ENCODE measurements around the gene VWA2.

The VWA2 gene

GRCh38 chr10:114294549-114294948 is 55.5 kb downstream of the VWA2 start:
- Histone ChIP-seq H3K4me3 (ENCODE audit: low read depth, low read length) (no peak overlapping the region), H3K27ac (no peak overlapping the region), H3K27me3 (ENCODE audit: control insufficient read depth, insufficient read depth, low read length) (no peaks in the 10 kb centered on the region), H3K36me3 (ENCODE audit: control insufficient read depth, insufficient read depth, low read length) (peaks cover 5% of the 10 kb centered on the region), H3K4me2 (ENCODE audit: low read length) (no peak overlapping the region), H3K9me3 (ENCODE audit: control insufficient read depth, low read length) (no peaks in the 10 kb centered on the region), H3K9ac (no peak overlapping the region), H3K4me1 (no peaks in the 10 kb centered on the region), H2AFZ (no peak overlapping the region), H3K79me2 (no peaks in the 10 kb centered on the region)
- TF ChIP-seq CTCF (IDR thresholded peaks at IDR 0.05), result no peak

GRCh38 chr10:114295393-114295792 is 56.3 kb downstream of the VWA2 start:
- Histone ChIP-seq H3K4me3 (ENCODE audit: low read depth, low read length) (no peak overlapping the region), H3K27me3 (ENCODE audit: control insufficient read depth, insufficient read depth, low read length) (no peaks in the 10 kb centered on the region), H3K4me2 (ENCODE audit: low read length) (no peak overlapping the region), H3K4me1 (no peaks in the 10 kb centered on the region), H3K36me3 (ENCODE audit: control insufficient read depth, insufficient read depth, low read length) (peaks cover 5% of the 10 kb centered on the region), H3K79me2 (no peaks in the 10 kb centered on the region), H3K27ac (no peak overlapping the region), H2AFZ (no peak overlapping the region), H3K9ac (no peak overlapping the region), H3K9me3 (ENCODE audit: control insufficient read depth, low read length) (no peaks in the 10 kb centered on the region)
- no peak for TF ChIP-seq CTCF (IDR thresholded peaks at IDR 0.05)

- no peak for TF ChIP-seq CTCF (IDR thresholded peaks at IDR 0.05)
- H3K4me1 ChIP-seq, result no peaks in the 10 kb centered on the region
- H3K36me3 ChIP-seq (ENCODE audit: control insufficient read depth, insufficient read depth, low read length), result peaks cover 5% of the 10 kb centered on the region
These were observed 58.2 kb downstream of the VWA2 start for GRCh38 chr10:114297136-114297705.

GRCh38 chr10:114300036-114300645 is 61.1 kb downstream of the VWA2 start:
- no peak for TF ChIP-seq CTCF (IDR thresholded peaks at IDR 0.05)
- peaks cover 5% of the 10 kb centered on the region for H3K36me3 ChIP-seq (ENCODE audit: control insufficient read depth, insufficient read depth, low read length)
- H2AFZ ChIP-seq, result no peak overlapping the region
- H3K9me3 ChIP-seq (ENCODE audit: control insufficient read depth, low read length), result no peaks in the 10 kb centered on the region
- no peak overlapping the region for H3K4me3 ChIP-seq (ENCODE audit: low read depth, low read length)
- no peaks in the 10 kb centered on the region for H3K27me3 ChIP-seq (ENCODE audit: control insufficient read depth, insufficient read depth, low read length)
- no peak overlapping the region for H3K27ac ChIP-seq
- H3K9ac ChIP-seq, result no peak overlapping the region
- no peak overlapping the region for H3K4me2 ChIP-seq (ENCODE audit: low read length)
- peaks cover 9% of the 10 kb centered on the region for H3K4me1 ChIP-seq
- H3K79me2 ChIP-seq, result peaks cover 3% of the 10 kb centered on the region

More at GRCh38 chr10:114297136-114297705, 58.2 kb downstream of the VWA2 start:
- H3K27ac ChIP-seq, result no peak overlapping the region
- H3K9ac ChIP-seq, result no peak overlapping the region
- H3K9me3 ChIP-seq (ENCODE audit: control insufficient read depth, low read length), result no peaks in the 10 kb centered on the region
- H3K4me2 ChIP-seq (ENCODE audit: low read length), result no peak overlapping the region
- H3K79me2 ChIP-seq, result no peaks in the 10 kb centered on the region
- no peaks in the 10 kb centered on the region for H3K27me3 ChIP-seq (ENCODE audit: control insufficient read depth, insufficient read depth, low read length)
- no peak overlapping the region for H3K4me3 ChIP-seq (ENCODE audit: low read depth, low read length)
- no peak overlapping the region for H2AFZ ChIP-seq

GRCh38 chr10:114301177-114301576 is 62.1 kb downstream of the VWA2 start:
- Histone ChIP-seq H3K27me3 (ENCODE audit: control insufficient read depth, insufficient read depth, low read length) (no peaks in the 10 kb centered on the region), H3K36me3 (ENCODE audit: control insufficient read depth, insufficient read depth, low read length) (no peaks in the 10 kb centered on the region), H3K4me2 (ENCODE audit: low read length) (no peak overlapping the region), H3K4me3 (ENCODE audit: low read depth, low read length) (no peak overlapping the region), H3K79me2 (peaks cover 3% of the 10 kb centered on the region), H3K9ac (no peak overlapping the region), H3K9me3 (ENCODE audit: control insufficient read depth, low read length) (no peaks in the 10 kb centered on the region), H3K27ac (no peak overlapping the region), H2AFZ (no peak overlapping the region), H3K4me1 (peaks cover 9% of the 10 kb centered on the region)
- TF ChIP-seq CTCF (IDR thresholded peaks at IDR 0.05), result no peak
